IMR-90 (cell line): ENCODE data around the gene TRDN. TPM values are rescaled to one million over a fixed set of nuclear protein-coding genes. Genes with fewer than 3 reads are reported as not detected.

ENCODE experiments used
- ATAC-seq: fragments of 200-7000 bp; cut with Tn5 transposase; 2 replicates; pipeline ENCODE4 v1.9.1; 2020; ENCODE audit warnings: low read depth, mild to moderate bottlenecking, moderate library complexity
- BruUV-seq: library from RNA; stranded (reverse); fragments of 400-500 nt; replicated peaks from 2 replicates; lab custom pipeline; 2021; lab: Mats Ljungman, UMichigan
- CTCF ChIA-PET: fragments of 300-600 bp; formaldehyde crosslinking; extraction: SDS; loops from one replicate; lab custom pipeline; 2021; ENCODE audit warnings: antibody characterized with exemption; lab: Yijun Ruan, JAX
- POLR2A ChIA-PET: fragments of 300-600 bp; sonication (Branson Sonifier 250); formaldehyde crosslinking; loops from one replicate; lab custom pipeline; 2022; ENCODE audit warnings: antibody characterized with exemption; ENCODE audit not compliant: unreplicated experiment; lab: Charles Lee
- DNase-seq: peaks from one replicate; pipeline ENCODE4 v3.0.0; 2013
- H2AFZ ChIP-seq: replicated peaks from 2 replicates; pipeline ENCODE3; 2013; ENCODE audit warnings: low read length, mild to moderate bottlenecking; ENCODE audit not compliant: poor library complexity
- H2AK5ac ChIP-seq: 2 replicates; pipeline ENCODE4 v1.6.1; 2013; ENCODE audit warnings: low read depth, low read length, inconsistent platforms
- H2AK9ac ChIP-seq: replicated peaks from 2 replicates; pipeline ENCODE3; 2013; ENCODE audit warnings: mild to moderate bottlenecking, low read depth, low read length, moderate library complexity; ENCODE audit not compliant: poor library complexity
- H2BK120ac ChIP-seq: 2 replicates; pipeline ENCODE4 v1.6.1; 2013; ENCODE audit warnings: low read depth, low read length, inconsistent platforms
- H2BK15ac ChIP-seq: 3 replicates; pipeline ENCODE4 v1.6.1; 2013; ENCODE audit warnings: low read depth, low read length, inconsistent platforms
- H2BK20ac ChIP-seq: 2 replicates; pipeline ENCODE4 v1.6.1; 2013; ENCODE audit warnings: low read depth, mild to moderate bottlenecking, inconsistent platforms, low read length, moderate library complexity
- H2BK5ac ChIP-seq: 2 replicates; pipeline ENCODE4 v1.6.1; 2013; ENCODE audit warnings: mild to moderate bottlenecking, low read depth, low read length, inconsistent platforms; ENCODE audit not compliant: poor library complexity, severe bottlenecking
- H3K14ac ChIP-seq: replicated peaks from 2 replicates; pipeline ENCODE4 v1.6.1; 2013; ENCODE audit warnings: low read depth, low read length, inconsistent platforms
- H3K18ac ChIP-seq: 2 replicates; pipeline ENCODE4 v1.6.1; 2013; ENCODE audit warnings: low read depth, low read length, control low read depth
- H3K23ac ChIP-seq: 2 replicates; pipeline ENCODE4 v1.6.1; 2013; ENCODE audit warnings: low read depth, low read length, inconsistent platforms
- H3K27ac ChIP-seq: 2 replicates; pipeline ENCODE4 v1.5.1; 2013; ENCODE audit warnings: mild to moderate bottlenecking, control low read depth, low read length; ENCODE audit not compliant: insufficient read depth
- H3K27me3 ChIP-seq: 2 replicates; pipeline ENCODE4 v1.6.1; 2013; ENCODE audit warnings: low read length; ENCODE audit not compliant: control insufficient read depth, insufficient read depth
- H3K36me3 ChIP-seq: 2 replicates; pipeline ENCODE4 v1.6.1; 2013; ENCODE audit warnings: low read length, mixed read lengths; ENCODE audit not compliant: control insufficient read depth, insufficient read depth
- H3K4ac ChIP-seq: 2 replicates; pipeline ENCODE4 v1.6.1; 2013; ENCODE audit warnings: low read depth, low read length, inconsistent platforms
- H3K4me1 ChIP-seq: 2 replicates; pipeline ENCODE4 v1.6.1; 2013; ENCODE audit warnings: low read length, mixed read lengths; ENCODE audit not compliant: control insufficient read depth, insufficient read depth
- H3K4me2 ChIP-seq: 2 replicates; pipeline ENCODE4 v1.6.1; 2013; ENCODE audit warnings: low read depth, mild to moderate bottlenecking, control low read depth, low read length, moderate library complexity
- H3K4me3 ChIP-seq: 2 replicates; pipeline ENCODE4 v1.5.1; 2013; ENCODE audit warnings: low read depth, mild to moderate bottlenecking, control low read depth, low read length, moderate library complexity; ENCODE audit not compliant: insufficient read depth
- H3K56ac ChIP-seq: 2 replicates; pipeline ENCODE4 v1.6.1; 2013; ENCODE audit warnings: low read length, inconsistent platforms; ENCODE audit not compliant: insufficient read depth; ENCODE audit errors: extremely low read depth
- H3K79me1 ChIP-seq, 2 experiments: 2 replicates each; pipeline ENCODE4 v1.6.1; 2013; ENCODE audit warnings: low read length in 2 of 2, inconsistent platforms in 1 of 2, low read depth in 1 of 2
- H3K9ac ChIP-seq: 2 replicates; pipeline ENCODE4 v1.6.1; 2013; ENCODE audit warnings: low read depth, low read length, control low read depth
- H3K9me1 ChIP-seq: 2 replicates; pipeline ENCODE4 v1.6.1; 2013; ENCODE audit warnings: low read length, inconsistent platforms; ENCODE audit not compliant: insufficient read depth
- H3K9me3 ChIP-seq: 2 replicates; pipeline ENCODE4 v1.6.1; 2013; ENCODE audit warnings: low read length; ENCODE audit not compliant: control insufficient read depth, insufficient read depth
- H4K20me1 ChIP-seq: 2 replicates; pipeline ENCODE4 v1.6.1; 2013; ENCODE audit warnings: low read length, inconsistent platforms; ENCODE audit not compliant: insufficient read depth
- H4K5ac ChIP-seq: 2 replicates; pipeline ENCODE4 v1.6.1; 2013; ENCODE audit warnings: mild to moderate bottlenecking, low read depth, low read length, control low read depth
- H4K8ac ChIP-seq, 2 experiments: 2 replicates each; pipeline ENCODE4 v1.6.1; 2013; ENCODE audit warnings: low read depth in 2 of 2, low read length in 2 of 2, control low read depth in 1 of 2, inconsistent platforms in 1 of 2
- H4K91ac ChIP-seq: 2 replicates; pipeline ENCODE4 v1.6.1; 2013; ENCODE audit warnings: low read depth, low read length, inconsistent platforms; ENCODE audit not compliant: insufficient read depth
- MAZ ChIP-seq: IDR thresholded peaks from 2 replicates; pipeline ENCODE4 v1.6.1; 2012; ENCODE audit warnings: low read depth, mild to moderate bottlenecking, low read length, improper control_type of control experiment, moderate library complexity, borderline replicate concordance
- MXI1 ChIP-seq: IDR thresholded peaks from 2 replicates; pipeline ENCODE4 v1.6.1; 2012; ENCODE audit warnings: low read depth, mild to moderate bottlenecking, low read length, moderate library complexity, borderline replicate concordance
- NFE2L2 ChIP-seq: fragments of 150-350 bp; IDR thresholded peaks from 2 replicates; pipeline ENCODE4 v1.6.1; 2016; ENCODE audit warnings: low read depth, mild to moderate bottlenecking, low read length
- WGBS, 2 experiments: methylation state at CpG; one replicate each; pipeline versions ENCODE4 v1.1.5 to v1.1.7; 2013; ENCODE audit warnings: missing lambda C conversion rate in 2 of 2; ENCODE audit not compliant: insufficient read length in 1 of 2; ENCODE audit errors: extremely low coverage in 2 of 2; 5-methylcytosine and 5-hydroxymethylcytosine counted together
- dilution Hi-C: fragments of 300-500 bp; cut with HindIII; formaldehyde crosslinking; loops from one replicate; pipeline ENCODE4 v1.14.3; 2018; ENCODE audit warnings: low sequenced_read_pairs; ENCODE audit not compliant: unreplicated experiment
- in situ Hi-C: fragments of 300-500 bp; cut with MboI; formaldehyde crosslinking; loops from 3 replicates; pipeline ENCODE4 v1.14.3; 2019; ENCODE audit warnings: low sequenced_read_pairs, inconsistent platforms, mixed read lengths
- intact Hi-C: fragments of 100-400 bp; cut with micrococcal nuclease; formaldehyde crosslinking; loops from 2 replicates; pipeline ENCODE4 v1.10.0; 2022
- polyA plus RNA-seq, 3 experiments: library from polyadenylated mRNA; depleted of rRNA; stranded (reverse); fragments of >200 nt; gene quantifications; 2 replicates each; pipeline ENCODE4 v1.2.3, GENCODE V29; 2012; ENCODE audit warnings: low replicate concordance in 1 of 3
- total RNA-seq: library from RNA; depleted of rRNA; stranded (reverse); fragments of >200 nt; gene quantifications from 2 replicates; pipeline ENCODE4 v1.2.3, GENCODE V29; 2012

The TRDN gene
- total and polyA plus RNA-seq, 2 of the 4 experiments (the other 2 are of a cell fraction): not detected

- in situ Hi-C loops (no loop called here), dilution Hi-C loops (no loop called here), intact Hi-C loops (no loop called here)
- Histone ChIP-seq H2BK15ac (no peak overlapping the region), H3K9ac (no peak overlapping the region), H4K5ac (no peak overlapping the region), H2BK20ac (no peak overlapping the region), H3K18ac (no peak overlapping the region), H2BK5ac (no peak overlapping the region), H4K8ac (no peak overlapping the region), H3K9me1 (no peaks in the 10 kb centered on the region), H3K9me3 (peaks cover 6% of the 10 kb centered on the region), H3K14ac (no peak overlapping the region), H3K36me3 (no peaks in the 10 kb centered on the region), H2BK120ac (no peak overlapping the region), H3K4me1 (no peaks in the 10 kb centered on the region), H3K23ac (no peak overlapping the region), H3K4me2 (no peak overlapping the region), H3K79me1 (no peaks in the 10 kb centered on the region), H2AK9ac (no peak overlapping the region), H4K20me1 (no peaks in the 10 kb centered on the region), H2AK5ac (no peak overlapping the region), H3K4me3 (no peak overlapping the region), H4K91ac (no peak overlapping the region), H3K4ac (no peak overlapping the region), H3K56ac (no peak overlapping the region), H2AFZ (no peak overlapping the region), H3K27me3 (no peaks in the 10 kb centered on the region), H3K27ac (no peak overlapping the region)
- DNase-seq: no peak
- TF ChIP-seq MXI1 (no peak), MAZ (no peak), NFE2L2 (no peak)
- ChIA-PET CTCF (no interaction called here), POLR2A (no interaction called here)
- no TSS peak for BruUV-seq
- ATAC-seq: no peak
- no CpG with 5 or more reads among the region's 4 CpGs for WGBS, 2 experiments
These were observed 424.8 kb downstream of the TRDN start for GRCh38 chr6:123211777-123212545.
